K562 (cell line): ENCODE results near the gene TADA1. TPM values are rescaled to one million over a fixed set of nuclear protein-coding genes. Genes with fewer than 3 reads are reported as not detected.

ENCODE experiments used
- CBX3 ChIP-seq, 2 experiments: IDR thresholded peaks; 1 replicate in 1 of 2; 2 replicates in 1 of 2; pipeline ENCODE4 v1.6.1; 2012; ENCODE audit warnings: inconsistent platforms in 2 of 2, low read length in 2 of 2, borderline replicate concordance in 1 of 2, control low read depth in 1 of 2
- CREM ChIP-seq: IDR thresholded peaks from 2 replicates; pipeline ENCODE4 v1.6.1; 2014; ENCODE audit warnings: antibody characterized with exemption, low read depth
- CTBP1 ChIP-seq: fragments of 450-650 bp; IDR thresholded peaks from 2 replicates; pipeline ENCODE4 v1.6.1; 2016; ENCODE audit warnings: borderline replicate concordance
- FUS ChIP-seq: fragments of 200-400 bp; formaldehyde crosslinking; optimal IDR thresholded peaks from 2 replicates; pipeline ENCODE3; 2017; ENCODE audit warnings: low read depth, low read length
- LCOR ChIP-seq: sonication (generic); formaldehyde crosslinking; IDR thresholded peaks from 2 replicates; pipeline ENCODE4 v1.8.0; 2022; ENCODE audit warnings: mild to moderate bottlenecking, missing genetic modification reagents
- NELFE ChIP-seq: IDR thresholded peaks from 2 replicates; pipeline ENCODE4 v1.6.1; 2011; ENCODE audit warnings: mild to moderate bottlenecking; ENCODE audit not compliant: insufficient read depth, insufficient read length
- NONO ChIP-seq, 2 experiments: fragments of 200-400 bp in 1 of 2; fragments of 450-650 bp in 1 of 2; formaldehyde crosslinking in 1 of 2; IDR thresholded peaks; 2 replicates each; pipeline ENCODE4 v1.6.1; 2017; ENCODE audit warnings: low read depth in 2 of 2, mild to moderate bottlenecking in 2 of 2, moderate library complexity in 2 of 2, low read length in 1 of 2
- NR2C1 ChIP-seq, 2 experiments: fragments of 450-650 bp; IDR thresholded peaks; 2 replicates each; pipeline ENCODE4 v1.6.1; 2017; ENCODE audit warnings: mild to moderate bottlenecking in 2 of 2, antibody characterized with exemption in 1 of 2, inconsistent platforms in 1 of 2, missing compliant biosample characterization in 1 of 2, missing genetic modification characterization in 1 of 2
- NR2C2 ChIP-seq, 2 experiments: fragments of 200-800 bp in 1 of 2; sonication (Bioruptor generic) in 1 of 2; sonication (generic) in 1 of 2; formaldehyde crosslinking in 1 of 2; IDR thresholded peaks; 2 replicates each; pipeline versions ENCODE4 v1.6.1 to v1.8.0; 2016 to 2022; ENCODE audit warnings: mild to moderate bottlenecking in 1 of 2, missing compliant biosample characterization in 1 of 2, missing genetic modification characterization in 1 of 2, missing genetic modification reagents in 1 of 2
- SAP30 ChIP-seq: fragments of 200-600 bp; sonication (generic); IDR thresholded peaks from 2 replicates; pipeline ENCODE4 v1.6.1; 2012; ENCODE audit warnings: borderline replicate concordance, low read depth, mild to moderate bottlenecking, moderate library complexity, low read length, control low read depth, inconsistent platforms; ENCODE audit not compliant: insufficient read depth, poor library complexity, severe bottlenecking
- SNIP1 ChIP-seq: fragments of 450-650 bp; IDR thresholded peaks from 2 replicates; pipeline ENCODE4 v1.7.1; 2017; ENCODE audit warnings: low read depth, mild to moderate bottlenecking
- TAF7 ChIP-seq: fragments of 450-650 bp; IDR thresholded peaks from 2 replicates; pipeline ENCODE4 v1.6.1; 2016; ENCODE audit warnings: missing genetic modification characterization, missing compliant biosample characterization
- ZNF184 ChIP-seq: sonication (generic); formaldehyde crosslinking; IDR thresholded peaks from 2 replicates; pipeline ENCODE4 v1.5.0; 2020; ENCODE audit warnings: missing genetic modification reagents
- ZNF431 ChIP-seq: sonication (generic); formaldehyde crosslinking; IDR thresholded peaks from 2 replicates; pipeline ENCODE4 v1.8.0; 2022; ENCODE audit warnings: mild to moderate bottlenecking, missing genetic modification reagents
- polyA plus RNA-seq, 8 experiments: library from polyadenylated mRNA; depleted of rRNA in 4 of 8; stranded (reverse) in 5 of 8; unstranded in 3 of 8; fragments of >200 nt; fragmentation: Nextera tagmentation in 2 of 8; fragmentation: Illumina TruSeq in 1 of 8; extraction: Ambion mirVana in 2 of 8; extraction: Trizol in 1 of 8; gene quantifications; 2 replicates each; pipeline versions ENCODE4 v1.2.1 to v1.2.3, GENCODE V29; 2011 to 2014; ENCODE audit warnings: inconsistent platforms in 1 of 8, missing spikeins in 1 of 8
- total RNA-seq, 7 experiments: library from RNA; depleted of rRNA in 6 of 7; stranded (reverse); fragments of >200 nt in 6 of 7; fragmentation: Illumina TruSeq in 2 of 7; extraction: Trizol in 2 of 7; gene quantifications; 2 replicates each; pipeline versions ENCODE4 v1.2.1 to v1.2.3, GENCODE V29; 2011 to 2021; ENCODE audit warnings: low replicate concordance in 1 of 7
- TF ChIP-seq, protein P1 (sequence below): fragments of 250-450 bp; sonication (Bioruptor Pico); IDR thresholded peaks from 2 replicates; pipeline ENCODE4 v1.5.0; 2020; ENCODE audit warnings: mild to moderate bottlenecking
- TF ChIP-seq, protein P2 (sequence below): fragments of 250-450 bp; sonication (Bioruptor Pico); IDR thresholded peaks from 2 replicates; pipeline ENCODE4 v1.9.0; 2021; ENCODE audit warnings: mild to moderate bottlenecking, inconsistent platforms
- TF ChIP-seq, protein P3 (sequence below), 2 experiments: IDR thresholded peaks; 2 replicates each; pipeline ENCODE4 v1.6.1; 2012; ENCODE audit warnings: improper control_type of control experiment in 2 of 2, low read depth in 2 of 2, low read length in 2 of 2, borderline replicate concordance in 1 of 2
- TF ChIP-seq, protein P4 (sequence below): fragments of 250-450 bp; sonication (Bioruptor Pico); IDR thresholded peaks from 2 replicates; pipeline ENCODE4 v1.4.0; 2020; ENCODE audit warnings: mild to moderate bottlenecking

The TADA1 gene
- total and polyA plus RNA-seq, 9 of the 15 experiments (the other 6 are each of a cell fraction or from before 2014, with no cell fraction given), result 15.9 to 76.5 (median 28.7) TPM

DNA sequence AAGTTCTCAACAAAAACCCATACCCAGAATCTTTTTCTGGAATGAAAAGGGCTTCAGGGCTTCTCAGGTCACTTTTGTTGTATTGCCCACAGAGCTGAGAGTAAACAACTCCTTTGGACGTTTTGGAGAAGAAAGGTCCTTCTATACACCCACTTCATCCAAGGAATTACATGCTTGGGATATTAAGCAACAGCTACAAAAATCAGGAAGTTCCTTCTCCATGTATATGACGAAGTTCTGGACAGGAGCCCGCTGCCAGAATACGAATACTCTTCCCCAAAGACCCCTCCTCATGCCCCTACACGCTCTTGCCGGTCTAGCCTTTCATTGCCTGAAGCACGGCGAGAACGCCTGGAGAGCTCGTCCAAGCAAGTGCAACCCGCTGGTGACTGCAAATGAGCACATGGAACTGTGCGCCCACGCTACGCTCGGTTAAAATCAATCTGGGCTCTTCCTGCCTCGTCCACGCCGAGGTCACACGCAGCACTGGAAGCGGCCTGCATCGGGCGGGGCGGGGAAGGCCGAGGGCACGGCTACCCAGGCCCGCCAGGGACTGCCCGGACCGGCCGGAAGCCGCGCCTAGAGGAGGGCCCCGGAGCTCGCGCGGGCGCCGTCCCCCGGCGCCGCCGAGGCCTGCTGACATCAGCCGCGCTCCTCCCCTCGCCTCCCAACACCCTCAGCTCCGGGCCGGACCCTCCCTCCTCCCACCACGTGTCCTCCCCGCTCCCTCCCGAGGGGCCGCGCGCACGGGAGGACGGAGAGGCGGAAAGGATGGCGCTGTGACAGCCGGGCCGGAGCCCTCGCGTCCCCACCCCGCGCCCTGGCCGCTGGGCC, 37.1 kb downstream of the TADA1 start, which contains the start of gene POGK (continued):
- TF ChIP-seq, protein P1, sequence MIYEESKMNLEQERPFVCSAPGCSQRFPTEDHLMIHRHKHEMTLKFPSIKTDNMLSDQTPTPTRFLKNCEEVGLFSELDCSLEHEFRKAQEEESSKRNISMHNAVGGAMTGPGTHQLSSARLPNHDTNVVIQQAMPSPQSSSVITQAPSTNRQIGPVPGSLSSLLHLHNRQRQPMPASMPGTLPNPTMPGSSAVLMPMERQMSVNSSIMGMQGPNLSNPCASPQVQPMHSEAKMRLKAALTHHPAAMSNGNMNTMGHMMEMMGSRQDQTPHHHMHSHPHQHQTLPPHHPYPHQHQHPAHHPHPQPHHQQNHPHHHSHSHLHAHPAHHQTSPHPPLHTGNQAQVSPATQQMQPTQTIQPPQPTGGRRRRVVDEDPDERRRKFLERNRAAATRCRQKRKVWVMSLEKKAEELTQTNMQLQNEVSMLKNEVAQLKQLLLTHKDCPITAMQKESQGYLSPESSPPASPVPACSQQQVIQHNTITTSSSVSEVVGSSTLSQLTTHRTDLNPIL (CRISPR knock-in tag), result 0 out of 2 replicates have a peak, but pooled peaks have one; percentile 62
- TF ChIP-seq LCOR (0 out of 2 replicates have a peak, but pooled peaks have one; percentile 47), CREM (peak; percentile 66; the same call in 1 of the 2 replicates), CTBP1 (peak; percentile 96), NR2C2 (CRISPR knock-in tag; IDR thresholded peaks at IDR 0.05) (no peak), NR2C2 (tag; IDR thresholded peaks at IDR 0.05) (peak; percentile 81), NR2C1 (IDR thresholded peaks at IDR 0.05) (no peak), NR2C1 (tag; IDR thresholded peaks at IDR 0.05) (0 out of 2 replicates have a peak, but pooled peaks have one; percentile 16), NONO (IDR thresholded peaks at IDR 0.05; ENCODE audit: low read depth in 2 of 2, low read length in 1 of 2) (peak; percentile 86 to 92), SNIP1 (no peak), FUS (peak; percentile 78), ZNF431 (CRISPR knock-in tag) (no peak), TAF7 (tag) (peak; percentile 83), SAP30 (peak; percentile 66), NELFE (no peak), CBX3 (IDR thresholded peaks at IDR 0.05; ENCODE audit: borderline replicate concordance in 1 of 2, low read length in 2 of 2) (peak in 1 of 2 experiments; percentile 73; a peak in 1 of 3 replicates), ZNF184 (no peak)
- TF ChIP-seq, protein P2, sequence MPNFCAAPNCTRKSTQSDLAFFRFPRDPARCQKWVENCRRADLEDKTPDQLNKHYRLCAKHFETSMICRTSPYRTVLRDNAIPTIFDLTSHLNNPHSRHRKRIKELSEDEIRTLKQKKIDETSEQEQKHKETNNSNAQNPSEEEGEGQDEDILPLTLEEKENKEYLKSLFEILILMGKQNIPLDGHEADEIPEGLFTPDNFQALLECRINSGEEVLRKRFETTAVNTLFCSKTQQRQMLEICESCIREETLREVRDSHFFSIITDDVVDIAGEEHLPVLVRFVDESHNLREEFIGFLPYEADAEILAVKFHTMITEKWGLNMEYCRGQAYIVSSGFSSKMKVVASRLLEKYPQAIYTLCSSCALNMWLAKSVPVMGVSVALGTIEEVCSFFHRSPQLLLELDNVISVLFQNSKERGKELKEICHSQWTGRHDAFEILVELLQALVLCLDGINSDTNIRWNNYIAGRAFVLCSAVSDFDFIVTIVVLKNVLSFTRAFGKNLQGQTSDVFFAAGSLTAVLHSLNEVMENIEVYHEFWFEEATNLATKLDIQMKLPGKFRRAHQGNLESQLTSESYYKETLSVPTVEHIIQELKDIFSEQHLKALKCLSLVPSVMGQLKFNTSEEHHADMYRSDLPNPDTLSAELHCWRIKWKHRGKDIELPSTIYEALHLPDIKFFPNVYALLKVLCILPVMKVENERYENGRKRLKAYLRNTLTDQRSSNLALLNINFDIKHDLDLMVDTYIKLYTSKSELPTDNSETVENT (CRISPR knock-in tag), result peak; percentile 63
- TF ChIP-seq, protein P3, sequence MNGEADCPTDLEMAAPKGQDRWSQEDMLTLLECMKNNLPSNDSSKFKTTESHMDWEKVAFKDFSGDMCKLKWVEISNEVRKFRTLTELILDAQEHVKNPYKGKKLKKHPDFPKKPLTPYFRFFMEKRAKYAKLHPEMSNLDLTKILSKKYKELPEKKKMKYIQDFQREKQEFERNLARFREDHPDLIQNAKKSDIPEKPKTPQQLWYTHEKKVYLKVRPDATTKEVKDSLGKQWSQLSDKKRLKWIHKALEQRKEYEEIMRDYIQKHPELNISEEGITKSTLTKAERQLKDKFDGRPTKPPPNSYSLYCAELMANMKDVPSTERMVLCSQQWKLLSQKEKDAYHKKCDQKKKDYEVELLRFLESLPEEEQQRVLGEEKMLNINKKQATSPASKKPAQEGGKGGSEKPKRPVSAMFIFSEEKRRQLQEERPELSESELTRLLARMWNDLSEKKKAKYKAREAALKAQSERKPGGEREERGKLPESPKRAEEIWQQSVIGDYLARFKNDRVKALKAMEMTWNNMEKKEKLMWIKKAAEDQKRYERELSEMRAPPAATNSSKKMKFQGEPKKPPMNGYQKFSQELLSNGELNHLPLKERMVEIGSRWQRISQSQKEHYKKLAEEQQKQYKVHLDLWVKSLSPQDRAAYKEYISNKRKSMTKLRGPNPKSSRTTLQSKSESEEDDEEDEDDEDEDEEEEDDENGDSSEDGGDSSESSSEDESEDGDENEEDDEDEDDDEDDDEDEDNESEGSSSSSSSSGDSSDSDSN (IDR thresholded peaks at IDR 0.05; ENCODE audit: borderline replicate concordance in 1 of 2, low read depth in 2 of 2, low read length in 2 of 2), result peak; percentile 79 to 97
- TF ChIP-seq, protein P4, sequence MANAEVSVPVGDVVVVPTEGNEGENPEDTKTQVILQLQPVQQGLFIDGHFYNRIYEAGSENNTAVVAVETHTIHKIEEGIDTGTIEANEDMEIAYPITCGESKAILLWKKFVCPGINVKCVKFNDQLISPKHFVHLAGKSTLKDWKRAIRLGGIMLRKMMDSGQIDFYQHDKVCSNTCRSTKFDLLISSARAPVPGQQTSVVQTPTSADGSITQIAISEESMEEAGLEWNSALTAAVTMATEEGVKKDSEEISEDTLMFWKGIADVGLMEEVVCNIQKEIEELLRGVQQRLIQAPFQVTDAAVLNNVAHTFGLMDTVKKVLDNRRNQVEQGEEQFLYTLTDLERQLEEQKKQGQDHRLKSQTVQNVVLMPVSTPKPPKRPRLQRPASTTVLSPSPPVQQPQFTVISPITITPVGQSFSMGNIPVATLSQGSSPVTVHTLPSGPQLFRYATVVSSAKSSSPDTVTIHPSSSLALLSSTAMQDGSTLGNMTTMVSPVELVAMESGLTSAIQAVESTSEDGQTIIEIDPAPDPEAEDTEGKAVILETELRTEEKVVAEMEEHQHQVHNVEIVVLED (CRISPR knock-in tag), result peak; percentile 54
